ENCODE measurements around the gene HSPD1. TPM values are rescaled to one million over a fixed set of nuclear protein-coding genes. Genes with fewer than 3 reads are reported as not detected.

Gene HSPD1
- total and polyA plus RNA-seq, 5 donors from 2014 or later = 81.1 to 183 (median 99.9) TPM

GRCh38 chr2:197472166-197472565 lies 27.5 kb downstream of the HSPD1 start:
- no peaks in the 10 kb centered on the region for H3K27me3 Mint-ChIP-seq
- DNase-seq (no peak), ATAC-seq (ENCODE audit: low read depth in 2 of 2) (no peak)
- Histone ChIP-seq H3K36me3 (ENCODE audit: control insufficient read depth, insufficient read depth, low read length) (peaks cover 92% of the 10 kb centered on the region), H3K9me3 (ENCODE audit: control insufficient read depth in 2 of 2, low read length in 2 of 2) (no peaks in the 10 kb centered on the region), H3K4me3 (ENCODE audit: low read depth, low read length) (no peak overlapping the region), H3K27ac (ENCODE audit: insufficient read depth, low read length, poor library complexity, severe bottlenecking) (no peak overlapping the region), H3K27me3 (ENCODE audit: control insufficient read depth, insufficient read depth, low read length) (no peaks in the 10 kb centered on the region), H3K4me1 (ENCODE audit: control insufficient read depth, insufficient read depth, low read length, poor library complexity, severe bottlenecking) (no peaks in the 10 kb centered on the region)
- H3K9me3 Mint-ChIP-seq = no peaks in the 10 kb centered on the region
- no peak overlapping the region for H3K27ac Mint-ChIP-seq
- no peak overlapping the region for H3K4me3 Mint-ChIP-seq
- peaks cover 0 to 5% (median 4%) of the 10 kb centered on the region in 4 donors for H3K4me1 Mint-ChIP-seq
- H3K36me3 Mint-ChIP-seq = peaks cover 29% of the 10 kb centered on the region

- Mint-ChIP-seq H3K27me3 (no peaks in the 10 kb centered on the region), H3K4me3 (no peak overlapping the region), H3K36me3 (peaks cover 36% of the 10 kb centered on the region), H3K4me1 (peaks cover 13 to 35% (median 23%) of the 10 kb centered on the region in 4 donors), H3K9me3 (no peaks in the 10 kb centered on the region), H3K27ac (peak overlapping the region in 1 of 3 donors; percentile 9)
- DNase-seq = no peak
- Histone ChIP-seq H3K27ac (ENCODE audit: insufficient read depth, low read length, poor library complexity, severe bottlenecking) (no peak overlapping the region), H3K27me3 (ENCODE audit: control insufficient read depth, insufficient read depth, low read length) (no peaks in the 10 kb centered on the region), H3K4me3 (ENCODE audit: low read depth, low read length) (no peak overlapping the region), H3K4me1 (ENCODE audit: control insufficient read depth, insufficient read depth, low read length, poor library complexity, severe bottlenecking) (no peaks in the 10 kb centered on the region), H3K9me3 (ENCODE audit: control insufficient read depth in 2 of 2, low read length in 2 of 2) (no peaks in the 10 kb centered on the region), H3K36me3 (ENCODE audit: control insufficient read depth, insufficient read depth, low read length) (peaks cover 81% of the 10 kb centered on the region)
- ATAC-seq (ENCODE audit: low read depth in 2 of 2) = no peak
Observed at GRCh38 chr2:197464175-197464574, 35.5 kb downstream of the HSPD1 start.

- H3K36me3 ChIP-seq (ENCODE audit: control insufficient read depth, insufficient read depth, low read length) = peaks cover 54% of the 10 kb centered on the region
- H3K4me1 Mint-ChIP-seq = peaks cover 24 to 50% (median 37%) of the 10 kb centered on the region in 4 donors
- ATAC-seq (ENCODE audit: low read depth in 2 of 2) = no peak
Observed at GRCh38 chr2:197461057-197461456, 38.6 kb downstream of the HSPD1 start.

GRCh38 chr2:197460649-197461048 lies 39.0 kb downstream of the HSPD1 start:
- DNase-seq = no peak
- H3K4me1 Mint-ChIP-seq = peaks cover 25 to 53% (median 38%) of the 10 kb centered on the region in 4 donors
- no peaks in the 10 kb centered on the region for H3K27me3 ChIP-seq (ENCODE audit: control insufficient read depth, insufficient read depth, low read length)
- H3K9me3 Mint-ChIP-seq = no peaks in the 10 kb centered on the region
- no peak overlapping the region for H3K27ac Mint-ChIP-seq
- no peak for ATAC-seq (ENCODE audit: low read depth in 2 of 2)
- H3K4me1 ChIP-seq (ENCODE audit: control insufficient read depth, insufficient read depth, low read length, poor library complexity, severe bottlenecking) = peaks cover 6% of the 10 kb centered on the region
- H3K4me3 ChIP-seq (ENCODE audit: low read depth, low read length) = no peak overlapping the region
- H3K27me3 Mint-ChIP-seq = no peaks in the 10 kb centered on the region
- H3K27ac ChIP-seq (ENCODE audit: insufficient read depth, low read length, poor library complexity, severe bottlenecking) = no peak overlapping the region
- H3K9me3 ChIP-seq (ENCODE audit: control insufficient read depth in 2 of 2, low read length in 2 of 2) = no peaks in the 10 kb centered on the region
- peaks cover 50% of the 10 kb centered on the region for H3K36me3 ChIP-seq (ENCODE audit: control insufficient read depth, insufficient read depth, low read length)
- H3K36me3 Mint-ChIP-seq = peaks cover 28% of the 10 kb centered on the region
- no peak overlapping the region for H3K4me3 Mint-ChIP-seq

More at GRCh38 chr2:197461057-197461456, 38.6 kb downstream of the HSPD1 start:
- DNase-seq = no peak
- no peaks in the 10 kb centered on the region for H3K9me3 Mint-ChIP-seq
- H3K36me3 Mint-ChIP-seq = peaks cover 30% of the 10 kb centered on the region
- no peaks in the 10 kb centered on the region for H3K27me3 Mint-ChIP-seq
- H3K4me1 ChIP-seq (ENCODE audit: control insufficient read depth, insufficient read depth, low read length, poor library complexity, severe bottlenecking) = peaks cover 4% of the 10 kb centered on the region
- peak overlapping the region; percentile 25 to 43 (median 32) for H3K27ac Mint-ChIP-seq
- no peak overlapping the region for H3K27ac ChIP-seq (ENCODE audit: insufficient read depth, low read length, poor library complexity, severe bottlenecking)
- no peak overlapping the region for H3K4me3 Mint-ChIP-seq
- H3K27me3 ChIP-seq (ENCODE audit: control insufficient read depth, insufficient read depth, low read length) = no peaks in the 10 kb centered on the region
- no peak overlapping the region for H3K4me3 ChIP-seq (ENCODE audit: low read depth, low read length)
- H3K9me3 ChIP-seq (ENCODE audit: control insufficient read depth in 2 of 2, low read length in 2 of 2) = no peaks in the 10 kb centered on the region

GRCh38 chr2:197455428-197455827 lies 44.2 kb downstream of the HSPD1 start:
- H3K4me3 ChIP-seq (ENCODE audit: low read depth, low read length) = peak overlapping the region; percentile 100
- H3K36me3 ChIP-seq (ENCODE audit: control insufficient read depth, insufficient read depth, low read length) = peaks cover 11% of the 10 kb centered on the region
- H3K9me3 ChIP-seq (ENCODE audit: control insufficient read depth in 2 of 2, low read length in 2 of 2) = no peaks in the 10 kb centered on the region
- ATAC-seq (ENCODE audit: low read depth in 2 of 2) (no peak), DNase-seq (no peak)
- Mint-ChIP-seq H3K36me3 (peaks cover 15% of the 10 kb centered on the region), H3K27ac (peak overlapping the region in 1 of 3 donors; percentile 68), H3K27me3 (no peaks in the 10 kb centered on the region), H3K4me3 (peak overlapping the region; percentile 70 to 98 (median 76)), H3K9me3 (no peaks in the 10 kb centered on the region), H3K4me1 (peaks cover 32 to 74% (median 58%) of the 10 kb centered on the region in 4 donors)
- no peaks in the 10 kb centered on the region for H3K27me3 ChIP-seq (ENCODE audit: control insufficient read depth, insufficient read depth, low read length)
- peaks cover 30% of the 10 kb centered on the region for H3K4me1 ChIP-seq (ENCODE audit: control insufficient read depth, insufficient read depth, low read length, poor library complexity, severe bottlenecking)
- H3K27ac ChIP-seq (ENCODE audit: insufficient read depth, low read length, poor library complexity, severe bottlenecking) = peak overlapping the region; percentile 49

GRCh38 chr2:197454923-197455322 lies 44.7 kb downstream of the HSPD1 start:
- Mint-ChIP-seq H3K4me3 (peak overlapping the region; percentile 96 to 100 (median 99)), H3K36me3 (peaks cover 11% of the 10 kb centered on the region), H3K27me3 (no peaks in the 10 kb centered on the region), H3K4me1 (peaks cover 32 to 71% (median 57%) of the 10 kb centered on the region in 4 donors), H3K27ac (peak overlapping the region in 2 of 3 donors; percentile 100), H3K9me3 (no peaks in the 10 kb centered on the region)
- Histone ChIP-seq H3K27ac (ENCODE audit: insufficient read depth, low read length, poor library complexity, severe bottlenecking) (peak overlapping the region; percentile 100), H3K9me3 (ENCODE audit: control insufficient read depth in 2 of 2, low read length in 2 of 2) (no peaks in the 10 kb centered on the region), H3K36me3 (ENCODE audit: control insufficient read depth, insufficient read depth, low read length) (peaks cover 7% of the 10 kb centered on the region), H3K4me3 (ENCODE audit: low read depth, low read length) (peak overlapping the region; percentile 100), H3K27me3 (ENCODE audit: control insufficient read depth, insufficient read depth, low read length) (no peaks in the 10 kb centered on the region), H3K4me1 (ENCODE audit: control insufficient read depth, insufficient read depth, low read length, poor library complexity, severe bottlenecking) (peaks cover 30% of the 10 kb centered on the region)
- no peak for DNase-seq
- no peak for ATAC-seq (ENCODE audit: low read depth in 2 of 2)

- DNase-seq = peak in 1 of 3 donors; percentile 89
Observed at GRCh38 chr2:197453914-197454398, 45.7 kb downstream of the HSPD1 start.

More at GRCh38 chr2:197453914-197454398, 45.7 kb downstream of the HSPD1 start:
- peak overlapping the region; percentile 100 for H3K27ac ChIP-seq (ENCODE audit: insufficient read depth, low read length, poor library complexity, severe bottlenecking)
- ATAC-seq (ENCODE audit: low read depth in 2 of 2) = no peak
- no peaks in the 10 kb centered on the region for H3K36me3 ChIP-seq (ENCODE audit: control insufficient read depth, insufficient read depth, low read length)
- peak overlapping the region; percentile 100 for H3K4me3 ChIP-seq (ENCODE audit: low read depth, low read length)
- no peaks in the 10 kb centered on the region for H3K27me3 Mint-ChIP-seq
- H3K4me1 Mint-ChIP-seq = peaks cover 22 to 61% (median 49%) of the 10 kb centered on the region in 4 donors
- H3K36me3 Mint-ChIP-seq = peaks cover 5% of the 10 kb centered on the region
- H3K9me3 Mint-ChIP-seq = no peaks in the 10 kb centered on the region
- no peaks in the 10 kb centered on the region for H3K27me3 ChIP-seq (ENCODE audit: control insufficient read depth, insufficient read depth, low read length)
- H3K27ac Mint-ChIP-seq = peak overlapping the region; percentile 98 to 100 (median 100)
- no peaks in the 10 kb centered on the region for H3K9me3 ChIP-seq (ENCODE audit: control insufficient read depth in 2 of 2, low read length in 2 of 2)
- peak overlapping the region; percentile 96 to 100 (median 99) for H3K4me3 Mint-ChIP-seq
- peaks cover 30% of the 10 kb centered on the region for H3K4me1 ChIP-seq (ENCODE audit: control insufficient read depth, insufficient read depth, low read length, poor library complexity, severe bottlenecking)
